D341Med (cell line): Measurements from ENCODE around the gene XPO5.

Source experiments
- DNase-seq: peaks from one replicate; pipeline ENCODE4 v3.0.0; 2012; ENCODE audit warnings: low spot score

XPO5 gene

GRCh38 chr6:43497689-43498088 lies 78.1 kb downstream of the XPO5 start:
- no peak for DNase-seq

GRCh38 chr6:43497129-43497396 lies 78.8 kb downstream of the XPO5 start:
- DNase-seq, result no peak

GRCh38 chr6:43496370-43497128 lies 79.3 kb downstream of the XPO5 start:
- peak; percentile 69 for DNase-seq

GRCh38 chr6:43495409-43495941 lies 80.4 kb downstream of the XPO5 start:
- no peak for DNase-seq

GRCh38 chr6:43494766-43495165 lies 81.1 kb downstream of the XPO5 start:
- DNase-seq, result no peak

GRCh38 chr6:43494321-43494720 lies 81.5 kb downstream of the XPO5 start:
- DNase-seq, result no peak

GRCh38 chr6:43493833-43494232 lies 82.0 kb downstream of the XPO5 start:
- no peak for DNase-seq

- no peak for DNase-seq
These were observed 82.6 kb downstream of the XPO5 start for GRCh38 chr6:43493230-43493629.

- no peak for DNase-seq
These were observed 83.2 kb downstream of the XPO5 start for GRCh38 chr6:43492673-43493072.

- no peak for DNase-seq
These were observed 83.8 kb downstream of the XPO5 start for GRCh38 chr6:43491750-43492661.

GRCh38 chr6:43490523-43490939 lies 85.3 kb downstream of the XPO5 start:
- DNase-seq, result no peak

GRCh38 chr6:43489277-43490072 lies 86.4 kb downstream of the XPO5 start:
- no peak for DNase-seq

- DNase-seq, result no peak
These were observed 87.1 kb downstream of the XPO5 start for GRCh38 chr6:43488667-43489276.

- no peak for DNase-seq
These were observed 94.1 kb downstream of the XPO5 start for GRCh38 chr6:43481591-43482236.

GRCh38 chr6:43481075-43481474 lies 94.8 kb downstream of the XPO5 start:
- no peak for DNase-seq

GRCh38 chr6:43478008-43478372 lies 97.8 kb downstream of the XPO5 start:
- DNase-seq, result no peak

- DNase-seq, result peak; percentile 98
These were observed 98.4 kb downstream of the XPO5 start, which contains the start of gene TJAP1 for GRCh38 chr6:43477235-43478007. Gene TJAP1, plus strand, starts transcription at chr6:43477570. Its CDS starts 21,432 bp downstream, at chr6:43499002.

GRCh38 chr6:43476746-43477145 lies 99.1 kb downstream of the XPO5 start:
- no peak for DNase-seq

GRCh38 chr6:43475516-43475915 lies 100.3 kb downstream of the XPO5 start:
- DNase-seq, result no peak

- no peak for DNase-seq
These were observed 103.3 kb downstream of the XPO5 start for GRCh38 chr6:43472515-43472914.
